GM18873 (cell line): Measurements from ENCODE around the gene DRD4.

ENCODE experiments used
- ATAC-seq: cut with Tn5 transposase; IDR thresholded peaks from one replicate; pipeline ENCODE4 v1.9.1; 2021; ENCODE audit warnings: mild to moderate bottlenecking, moderate library complexity, moderate number of reproducible peaks; ENCODE audit not compliant: unreplicated experiment, low FRiP score

Gene DRD4

GRCh38 chr11:620935-621814, 15.9 kb upstream of the DRD4 start:
- no peak for ATAC-seq

GRCh38 chr11:621838-622237, 15.2 kb upstream of the DRD4 start:
- ATAC-seq, result no peak

- no peak for ATAC-seq
Observed at GRCh38 chr11:623349-623869, 13.7 kb upstream of the DRD4 start.

GRCh38 chr11:623999-624704, 12.9 kb upstream of the DRD4 start:
- no peak for ATAC-seq

GRCh38 chr11:624705-625635, 12.1 kb upstream of the DRD4 start, which contains the start of gene CDHR5:
TSS of gene CDHR5 (minus strand) at chr11:624955. CDS start at chr11:624902, 53 bp downstream.
- no peak for ATAC-seq

- no peak for ATAC-seq
Observed at GRCh38 chr11:625636-626268, 11.3 kb upstream of the DRD4 start.

- no peak for ATAC-seq
Observed at GRCh38 chr11:626475-627307, 10.4 kb upstream of the DRD4 start, which contains the start of gene SCT. TSS of gene SCT (minus strand) at chr11:627181. CDS start at chr11:627143, 38 bp downstream.

- ATAC-seq, result no peak
Observed at GRCh38 chr11:627308-627576, 9.8 kb upstream of the DRD4 start.

GRCh38 chr11:628056-628455, 9.0 kb upstream of the DRD4 start:
- ATAC-seq, result no peak

GRCh38 chr11:629237-629583, 7.9 kb upstream of the DRD4 start:
- no peak for ATAC-seq

- no peak for ATAC-seq
Observed at GRCh38 chr11:630871-631270, 6.2 kb upstream of the DRD4 start.

- no peak for ATAC-seq
Observed at GRCh38 chr11:635945-636510, 1.0 kb upstream of the DRD4 start.

GRCh38 chr11:637333-637592, 194 bp downstream of the DRD4 start:
- no peak for ATAC-seq

- ATAC-seq, result no peak
Observed at GRCh38 chr11:637593-638521, 788 bp downstream of the DRD4 start.

GRCh38 chr11:638631-639331, 1.7 kb downstream of the DRD4 start:
- ATAC-seq, result no peak

- no peak for ATAC-seq
Observed at GRCh38 chr11:639332-639955, 2.4 kb downstream of the DRD4 start.

- no peak for ATAC-seq
Observed at GRCh38 chr11:640021-640706, 3.1 kb downstream of the DRD4 start.
